HG03571 (cell line): ENCODE measurements around the gene ALDH1A1.
"Not testable (repeated sequence)": the region's sequence is repeated elsewhere in the genome, so short reads cannot be mapped to it uniquely, and the experiment has no call there.

Source experiments
- ATAC-seq: cut with Tn5 transposase; IDR thresholded peaks from one replicate; pipeline ENCODE4 v1.9.1; 2021; ENCODE audit not compliant: unreplicated experiment

Gene ALDH1A1

DNA sequence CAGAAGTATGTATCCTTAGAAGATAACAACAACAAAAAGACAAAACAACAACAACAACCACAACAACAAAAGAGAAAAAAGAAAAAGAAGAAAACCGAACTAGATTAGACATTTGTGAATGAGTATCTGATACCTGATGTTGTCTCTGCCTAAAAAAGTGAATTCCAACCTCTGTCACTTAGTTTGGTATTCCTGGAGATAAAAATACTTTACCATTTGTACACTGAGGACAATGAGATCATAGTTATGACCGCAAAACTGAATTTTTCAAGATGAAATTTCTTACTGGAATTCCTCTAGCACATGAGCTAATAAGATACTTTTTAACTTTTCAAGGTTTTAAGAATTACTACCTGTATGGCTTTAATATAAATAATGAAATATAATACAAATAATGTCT lies 54.5 kb downstream of the ALDH1A1 start:
- no peak for ATAC-seq

DNA sequence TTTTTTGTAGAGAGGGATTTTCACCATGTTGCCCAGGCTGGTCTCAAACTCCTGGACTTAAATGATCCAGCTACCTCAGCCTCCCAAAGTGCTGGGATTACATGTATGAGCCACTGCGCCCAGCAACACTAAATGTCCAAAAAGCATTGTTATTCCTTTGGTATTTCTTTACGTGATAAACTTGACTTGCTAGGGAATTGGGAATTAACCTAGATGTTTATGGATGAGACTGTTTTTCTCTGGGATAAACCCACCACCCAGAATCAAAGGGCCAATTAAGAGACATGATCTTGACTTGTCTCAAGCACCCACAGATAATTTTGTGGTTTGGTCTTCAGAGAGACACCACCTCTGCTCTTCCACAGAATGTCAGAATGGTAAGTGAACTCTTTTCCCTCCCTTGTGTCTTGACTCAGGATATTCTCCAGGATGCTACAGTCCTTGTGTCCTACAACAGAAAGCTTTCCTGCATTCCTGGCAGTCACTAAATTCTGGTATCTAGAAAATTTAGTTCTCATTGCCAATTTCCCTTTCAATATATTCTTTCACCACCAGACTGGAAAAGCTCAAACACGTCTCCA lies 55.7 kb downstream of the ALDH1A1 start:
- no peak for ATAC-seq

DNA sequence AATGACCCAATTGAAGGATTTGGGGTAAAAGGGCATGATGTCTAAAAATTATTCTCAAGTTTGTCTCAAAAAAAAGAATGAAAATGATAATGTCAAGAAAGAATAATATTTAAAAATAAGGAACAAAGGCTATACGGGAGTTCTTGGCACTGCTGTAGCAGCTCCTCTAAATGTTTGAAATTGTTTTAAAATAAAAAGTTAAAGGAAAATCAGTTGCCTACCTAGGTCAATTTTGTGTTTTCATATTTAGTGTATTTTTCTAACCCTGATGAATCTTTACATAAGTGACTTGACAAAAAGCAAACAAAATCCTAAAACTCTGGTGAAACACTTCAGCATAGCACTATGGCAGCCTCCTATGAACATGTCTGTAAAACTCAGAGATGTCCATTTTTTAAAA lies 56.4 kb downstream of the ALDH1A1 start:
- no peak for ATAC-seq

- ATAC-seq, result no peak
Measured at GRCh38 chr9:72895122-72895521, 57.7 kb downstream of the ALDH1A1 start.

GRCh38 chr9:72894342-72894741 lies 58.5 kb downstream of the ALDH1A1 start:
- no peak for ATAC-seq

GRCh38 chr9:72893437-72893836 lies 59.4 kb downstream of the ALDH1A1 start:
- no peak for ATAC-seq

- no peak for ATAC-seq
Measured at GRCh38 chr9:72891043-72891442, 61.8 kb downstream of the ALDH1A1 start.

- no peak for ATAC-seq
Measured at GRCh38 chr9:72888943-72889342, 63.9 kb downstream of the ALDH1A1 start.

GRCh38 chr9:72888067-72888466 lies 64.8 kb downstream of the ALDH1A1 start:
- no peak for ATAC-seq

- no peak for ATAC-seq
Measured at GRCh38 chr9:72886386-72886785, 66.5 kb downstream of the ALDH1A1 start.

DNA sequence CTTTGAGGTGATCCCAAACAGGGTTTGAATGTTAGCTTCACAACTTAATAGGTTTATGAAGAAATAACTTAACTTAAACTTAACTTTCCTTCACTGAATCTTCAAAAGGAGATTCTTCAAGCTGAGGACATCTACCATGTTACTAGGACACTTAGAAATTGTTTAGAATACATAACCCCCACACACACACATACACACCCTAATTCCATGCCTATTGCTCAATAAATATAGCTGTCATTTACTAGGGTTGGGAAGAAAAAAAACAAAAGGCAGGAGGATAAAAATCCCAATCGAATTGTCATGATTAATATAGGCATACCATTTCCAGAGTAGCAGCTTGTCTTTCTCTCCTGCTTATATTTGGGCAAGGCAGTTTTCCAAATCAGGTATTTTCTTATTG lies 68.3 kb downstream of the ALDH1A1 start:
- ATAC-seq, result no peak

DNA sequence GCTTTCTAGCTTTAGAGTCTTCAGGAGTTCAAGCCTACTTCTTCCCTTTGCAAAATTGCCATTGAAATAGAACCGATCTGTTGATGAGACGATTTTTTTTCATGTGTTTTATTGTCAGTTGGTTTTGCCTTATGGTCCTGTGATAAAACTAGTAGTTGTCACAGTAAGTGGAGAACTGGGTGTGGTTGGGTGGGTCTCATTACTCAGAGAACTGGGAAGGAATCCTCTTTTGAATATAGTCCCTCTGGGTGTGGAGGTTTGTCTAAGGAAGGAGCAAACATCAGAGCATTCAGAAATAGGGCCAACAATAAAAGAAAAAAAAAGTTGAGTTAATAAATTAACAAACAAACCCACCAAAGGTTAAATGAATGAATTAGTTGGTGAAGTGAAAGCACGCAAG lies 69.0 kb downstream of the ALDH1A1 start:
- no peak for ATAC-seq

GRCh38 chr9:72882117-72882775 lies 70.6 kb downstream of the ALDH1A1 start:
- ATAC-seq, result no peak

GRCh38 chr9:72880821-72881220 lies 72.0 kb downstream of the ALDH1A1 start:
- ATAC-seq, result no peak

- no peak for ATAC-seq
Measured at GRCh38 chr9:72875221-72875620, 77.6 kb downstream of the ALDH1A1 start.

DNA sequence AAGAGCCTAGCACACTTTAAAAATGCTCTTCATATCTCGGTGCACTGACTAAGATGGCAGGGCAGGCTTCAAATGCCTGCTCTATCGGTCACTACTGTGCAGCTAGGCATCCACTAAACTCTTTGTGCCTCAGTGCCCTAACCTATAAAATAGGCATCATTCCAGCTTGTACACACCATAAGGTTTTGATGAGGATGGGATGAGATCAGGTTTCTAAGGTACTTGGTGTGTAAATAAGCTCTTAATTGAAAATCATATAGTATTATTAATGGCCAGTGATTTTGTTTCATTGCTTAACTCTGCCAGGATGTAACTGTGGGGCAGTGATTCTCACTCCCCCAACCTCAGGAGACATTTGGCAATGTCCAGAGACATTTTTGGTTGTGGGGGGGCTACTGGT lies 78.5 kb downstream of the ALDH1A1 start:
- no peak for ATAC-seq

GRCh38 chr9:72873456-72873855 lies 79.4 kb downstream of the ALDH1A1 start:
- no peak for ATAC-seq

- no peak for ATAC-seq
Measured at GRCh38 chr9:72872718-72873117, 80.1 kb downstream of the ALDH1A1 start.

DNA sequence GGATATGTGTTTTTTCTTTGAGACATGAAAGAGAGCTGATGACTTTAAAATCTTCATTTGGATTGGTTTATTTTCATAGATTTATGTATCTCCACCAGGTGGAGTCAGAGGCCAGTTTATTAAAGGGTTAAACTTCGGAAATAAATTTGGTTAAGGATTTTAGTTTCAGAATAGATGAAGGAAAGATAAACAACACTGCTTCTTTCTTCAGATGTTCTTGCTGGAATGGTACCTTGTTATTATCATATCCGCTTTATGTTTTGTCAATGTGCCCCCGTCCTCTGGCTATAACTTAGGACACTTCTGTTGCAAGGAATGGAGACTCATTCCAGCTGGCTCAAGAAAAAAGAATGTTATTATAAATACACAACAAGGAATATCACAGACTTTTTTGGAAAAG lies 81.2 kb downstream of the ALDH1A1 start:
- no peak for ATAC-seq

- no peak for ATAC-seq
Measured at GRCh38 chr9:72864327-72864726, 88.5 kb downstream of the ALDH1A1 start.

GRCh38 chr9:72863456-72864094 lies 89.3 kb downstream of the ALDH1A1 start:
- no peak for ATAC-seq

DNA sequence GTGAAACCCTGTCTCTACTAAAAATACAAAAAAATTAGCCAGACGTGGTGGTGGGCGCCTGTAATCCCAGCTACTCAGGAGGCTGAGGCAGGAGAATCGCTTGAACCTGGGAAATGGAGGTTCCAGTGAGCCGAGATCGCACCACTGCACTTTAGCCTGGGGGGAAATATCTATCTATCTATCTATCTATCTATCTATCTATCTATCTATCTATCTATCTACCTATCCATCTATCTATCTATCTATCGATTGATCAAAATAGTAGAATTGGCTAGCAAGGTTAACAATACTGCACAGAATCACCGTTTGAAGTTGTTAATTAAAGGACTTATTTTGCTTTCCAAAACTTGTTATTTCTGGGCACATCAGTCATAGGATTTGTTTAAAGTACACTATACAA lies 90.1 kb downstream of the ALDH1A1 start:
- not testable (repeated sequence) for ATAC-seq
